ENCODE measurements around the gene BAHCC1.
"Not testable (repeated sequence)": the region's sequence is repeated elsewhere in the genome, so short reads cannot be mapped to it uniquely, and the experiment has no call there.

The BAHCC1 gene

DNA sequence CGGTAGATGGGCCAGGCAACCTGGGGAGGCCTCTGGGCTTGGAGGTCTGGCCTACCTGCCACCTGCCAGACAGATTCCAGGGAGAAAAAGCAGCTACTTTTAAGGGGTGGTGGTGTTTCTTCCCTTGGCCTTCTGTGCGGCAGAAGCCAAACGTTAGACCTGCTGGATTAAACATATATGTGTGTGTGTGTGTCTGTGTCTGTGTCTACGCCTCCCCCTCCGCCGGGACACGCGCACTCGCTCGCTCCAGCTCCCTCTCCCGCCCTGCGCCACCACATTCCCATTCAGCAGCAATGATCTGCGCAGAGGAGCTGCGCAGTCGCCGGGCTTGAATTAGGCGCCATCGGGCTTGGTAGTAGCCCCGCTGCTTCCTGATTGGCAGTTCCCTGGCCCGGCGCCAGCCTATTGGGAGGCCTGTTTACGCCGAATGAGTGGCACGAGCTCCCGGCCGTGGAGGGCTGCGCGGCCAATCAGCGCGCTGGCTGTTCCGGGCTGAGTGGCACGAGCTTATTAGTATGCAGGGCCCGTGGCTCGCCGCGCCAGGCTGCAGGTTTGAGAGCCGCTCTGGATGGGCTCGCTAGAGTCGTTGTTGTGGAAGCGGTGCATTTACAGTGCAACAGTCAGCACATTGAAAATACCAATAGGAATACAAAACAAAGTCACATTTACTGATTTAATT lies at the start of gene BAHCC1:
BAHCC1 (plus strand) TSS at position 537 of the 679 bp plus-strand sequence. CDS start 4,283 bp downstream, outside the sequence.
- peak; percentile 58 for DNase-seq

DNA sequence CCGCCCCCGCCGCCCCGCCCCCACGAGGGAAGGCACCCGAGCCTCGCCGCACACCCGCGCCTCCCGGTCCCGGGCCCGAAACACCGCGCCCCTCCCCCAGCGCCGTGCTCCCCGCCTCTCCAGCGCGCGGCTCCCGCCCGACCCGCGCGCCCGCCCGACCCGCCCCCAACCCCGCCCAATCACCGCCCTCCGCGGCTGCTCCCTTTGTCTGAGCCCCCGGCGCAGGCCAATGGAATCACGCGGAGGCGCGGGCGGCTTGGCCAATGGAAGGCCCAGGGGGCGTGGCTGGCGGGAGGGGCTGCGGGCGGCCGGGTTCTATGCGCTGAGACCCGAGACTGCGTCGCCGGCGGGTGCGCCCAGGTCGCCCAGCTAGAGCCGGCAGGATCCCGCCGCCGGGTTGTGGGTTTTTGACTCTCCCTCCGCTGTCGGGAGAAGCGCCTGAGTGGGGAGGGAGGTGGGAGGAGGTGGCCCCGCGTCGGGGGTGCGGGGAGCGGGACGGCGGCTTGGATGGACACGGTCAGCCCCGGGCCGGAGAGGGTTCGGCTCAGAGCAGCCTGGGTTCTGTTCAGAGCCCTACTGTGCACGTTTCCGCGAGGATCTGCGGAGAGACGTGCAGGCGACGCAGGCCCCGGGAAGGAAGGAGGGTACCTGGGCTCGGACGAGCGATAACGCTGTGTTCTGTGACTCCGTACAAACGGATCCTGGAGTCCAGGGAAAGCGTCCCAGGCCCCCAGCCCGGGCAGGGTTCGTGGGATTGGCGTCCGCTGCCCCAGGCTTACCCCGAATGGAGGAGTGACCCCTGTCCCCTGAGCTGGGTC lies 49.0 kb upstream of the BAHCC1 start:
- DNase-seq, result peak; percentile 86

DNA sequence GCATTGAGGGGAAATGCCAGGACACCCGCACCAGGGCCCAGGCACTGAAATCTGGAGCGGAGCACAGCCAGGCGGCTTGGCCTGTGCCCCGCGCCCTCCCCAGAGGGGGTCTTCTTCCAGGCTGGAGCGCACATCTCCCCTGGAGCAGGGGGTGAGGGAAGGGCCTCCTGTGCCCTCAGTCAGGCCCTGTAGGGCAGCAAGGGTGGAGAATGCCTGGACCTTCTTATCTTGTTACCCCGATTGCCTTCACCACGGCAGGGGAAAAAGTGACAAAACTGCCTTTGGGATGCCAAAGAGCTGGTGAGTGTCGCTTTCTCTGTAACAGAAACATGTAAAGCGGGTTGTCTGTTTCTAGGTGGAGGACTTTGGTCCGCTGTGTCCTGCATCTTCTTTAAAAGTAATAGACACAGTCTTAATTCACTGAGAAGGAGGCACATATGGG lies 48.3 kb upstream of the BAHCC1 start:
- no peak for DNase-seq

GRCh38 chr17:81347437-81347836 lies 47.8 kb upstream of the BAHCC1 start:
- no peak for DNase-seq

DNA sequence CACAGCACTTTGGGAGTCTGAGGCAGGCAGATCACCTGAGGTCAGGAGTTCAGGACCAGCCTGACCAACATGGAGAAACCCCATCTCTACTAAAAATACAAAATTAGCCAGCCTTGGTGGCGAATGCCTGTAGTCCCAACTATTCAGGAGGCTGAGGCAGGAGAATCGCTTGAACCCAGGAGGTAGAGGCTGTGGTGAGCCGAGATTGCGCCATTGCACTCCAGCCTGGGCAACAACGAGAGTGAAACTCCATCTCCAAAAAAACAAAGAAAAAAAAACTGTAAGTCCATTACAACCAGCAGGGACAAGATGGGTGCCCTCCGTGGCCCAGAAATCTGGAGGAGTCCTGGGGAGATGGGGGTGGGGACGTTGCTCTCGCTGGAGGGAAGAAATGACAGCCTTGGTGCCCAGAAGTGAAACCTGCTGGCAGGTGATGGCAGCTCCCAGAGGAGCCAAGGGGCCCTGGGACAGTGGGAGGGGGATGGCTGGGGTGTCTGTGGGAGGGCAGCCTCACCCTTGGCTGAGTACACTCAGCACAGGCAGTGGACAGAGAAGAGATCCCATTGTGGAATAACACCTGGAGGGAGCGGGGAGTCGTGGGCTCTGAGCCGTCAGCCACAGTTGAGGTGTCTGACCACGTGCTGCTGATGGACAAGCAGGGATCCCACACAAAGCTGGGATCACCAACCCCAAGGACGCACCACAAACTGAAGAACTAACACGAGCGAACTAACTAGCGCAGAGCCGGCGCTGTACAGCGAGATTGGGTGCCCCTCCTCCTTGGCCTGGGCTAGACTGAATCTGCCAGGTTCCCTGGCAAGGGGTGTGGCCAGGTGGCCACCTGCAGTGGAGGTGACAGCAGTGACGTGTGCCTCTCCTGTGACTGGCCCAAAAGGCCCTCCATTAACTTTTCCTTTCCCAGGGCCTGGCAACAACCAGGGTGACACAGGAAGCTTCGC lies 46.9 kb upstream of the BAHCC1 start:
- no peak for DNase-seq

GRCh38 chr17:81349397-81350319 lies 45.6 kb upstream of the BAHCC1 start:
- no peak for DNase-seq

- no peak for DNase-seq
Measured at GRCh38 chr17:81350320-81350890, 44.9 kb upstream of the BAHCC1 start.

DNA sequence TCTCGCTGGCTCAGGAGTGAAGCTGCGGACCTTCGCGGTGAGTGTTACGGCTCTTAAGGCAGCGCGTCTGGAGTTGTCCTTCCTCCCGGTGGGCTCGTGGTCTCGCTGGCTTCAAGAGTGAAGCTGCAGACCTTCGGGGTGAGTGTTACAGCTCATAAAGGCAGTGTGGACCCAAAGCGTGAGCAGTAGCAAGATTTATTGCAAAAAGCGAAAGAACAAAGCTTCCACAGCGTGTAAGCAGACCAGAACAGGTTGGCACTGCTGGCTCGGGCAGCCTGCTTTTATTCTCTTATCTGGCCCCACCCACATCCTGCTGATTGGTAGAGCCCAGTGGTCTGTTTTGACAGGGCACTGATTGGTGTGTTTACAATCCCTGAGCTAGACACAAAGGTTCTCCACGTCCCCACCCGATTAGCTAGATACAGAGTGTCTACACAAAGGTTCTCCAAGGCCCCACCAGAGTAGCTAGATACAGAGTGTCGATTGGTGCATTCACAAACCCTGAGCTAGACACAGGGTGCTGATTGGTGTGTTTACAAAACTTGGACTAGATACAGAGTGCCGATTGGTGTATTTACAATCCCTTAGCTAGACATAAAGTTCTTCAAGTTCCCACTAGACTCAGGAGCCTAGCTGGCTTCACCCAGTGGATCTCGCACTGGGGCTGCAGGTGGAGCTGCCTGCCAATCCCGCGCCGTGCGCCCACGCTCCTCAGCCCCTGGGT lies 43.8 kb upstream of the BAHCC1 start:
- not testable (repeated sequence) for DNase-seq

DNA sequence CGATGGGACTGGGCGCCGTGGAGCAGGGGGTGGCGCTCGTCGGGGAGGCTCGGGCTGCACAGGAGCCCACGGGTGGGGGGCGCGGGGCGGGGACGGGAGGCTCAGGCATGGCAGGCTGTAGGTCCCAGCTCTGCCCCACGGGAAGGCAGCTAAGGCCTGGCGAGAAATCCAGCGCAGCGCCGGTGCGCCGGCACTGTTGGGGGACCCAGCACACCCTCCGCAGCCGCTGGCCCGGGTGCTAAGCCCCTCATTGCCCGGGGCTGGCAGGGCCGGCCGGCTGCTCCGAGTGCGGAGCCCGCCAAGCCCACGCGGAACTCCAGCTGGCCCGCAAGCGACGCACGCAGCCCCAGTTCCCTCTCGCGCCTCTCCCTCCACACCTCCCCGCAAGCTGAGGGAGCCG lies 43.2 kb upstream of the BAHCC1 start:
- not testable (repeated sequence) for DNase-seq

GRCh38 chr17:81354252-81354953 lies 40.9 kb upstream of the BAHCC1 start:
- no peak for DNase-seq

- DNase-seq, result no peak
Measured at GRCh38 chr17:81354954-81355347, 40.3 kb upstream of the BAHCC1 start.

- no peak for DNase-seq
Measured at GRCh38 chr17:81359218-81359617, 36.0 kb upstream of the BAHCC1 start.

DNA sequence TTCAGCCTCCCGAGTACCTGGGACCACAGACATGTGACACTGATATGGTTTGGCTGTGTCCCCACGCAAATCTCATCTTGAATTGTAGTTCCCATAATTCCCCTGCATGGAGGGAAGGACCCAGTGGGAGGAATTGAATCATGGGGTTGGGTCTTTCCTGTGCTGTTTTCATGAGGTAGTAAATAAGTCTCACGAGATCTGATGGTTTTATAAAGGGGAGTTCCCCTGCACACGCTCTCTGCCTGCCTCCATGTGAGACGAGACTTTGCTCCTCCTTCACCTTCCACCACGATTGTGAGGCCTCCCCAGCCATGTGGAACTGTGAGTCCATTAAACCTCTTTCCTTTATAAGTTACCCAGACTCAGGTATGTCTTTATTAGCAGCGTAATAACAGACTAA lies 33.3 kb upstream of the BAHCC1 start:
- not testable (repeated sequence) for DNase-seq

DNA sequence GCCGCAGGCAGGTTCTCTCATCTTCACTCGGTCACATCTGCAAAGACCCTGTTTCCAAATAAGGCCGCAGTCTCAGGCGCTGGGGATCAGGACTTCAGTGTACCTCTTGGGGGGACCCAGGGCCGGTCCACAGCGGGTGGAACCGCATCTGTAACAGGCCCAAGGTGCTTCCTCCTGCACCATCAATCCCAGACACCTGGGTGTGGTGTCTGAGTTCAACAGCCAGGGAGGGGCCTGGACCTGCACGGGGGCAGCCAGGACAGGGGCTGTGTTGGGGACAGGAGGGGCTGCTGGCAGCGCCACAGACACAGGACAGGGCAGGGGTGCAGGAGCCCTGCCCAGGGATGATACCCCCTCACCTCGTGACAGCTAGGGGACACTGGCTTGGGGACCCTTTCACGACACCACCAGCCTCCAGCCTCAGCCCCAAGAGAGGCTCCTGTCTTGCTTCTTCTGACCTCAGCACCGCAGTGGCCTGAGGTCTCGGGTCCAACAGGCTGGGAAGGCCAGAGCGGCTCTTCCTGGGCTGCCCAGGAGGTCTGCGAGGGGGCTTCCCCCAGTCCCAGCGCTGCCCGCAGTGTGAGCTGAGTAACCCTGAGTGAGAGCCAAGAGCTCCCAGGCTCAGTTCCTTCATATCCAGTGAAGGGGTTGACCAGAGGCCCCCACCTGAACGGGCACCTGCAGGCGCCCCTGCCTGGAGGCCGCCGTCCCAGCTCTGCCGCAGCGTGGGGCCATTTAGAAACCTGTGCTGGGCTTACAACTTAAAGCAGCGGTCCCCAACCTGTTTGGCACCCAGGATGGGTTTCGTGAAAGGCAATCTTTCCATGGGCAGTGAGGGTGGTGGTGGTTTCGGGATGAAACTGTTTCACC lies 30.7 kb upstream of the BAHCC1 start:
- DNase-seq, result no peak

GRCh38 chr17:81365148-81365600 lies 30.1 kb upstream of the BAHCC1 start:
- no peak for DNase-seq

- no peak for DNase-seq
Measured at GRCh38 chr17:81365601-81366585, 29.4 kb upstream of the BAHCC1 start.

GRCh38 chr17:81366648-81367047 lies 28.6 kb upstream of the BAHCC1 start:
- no peak for DNase-seq

- no peak for DNase-seq
Measured at GRCh38 chr17:81367171-81367570, 28.1 kb upstream of the BAHCC1 start.

All from activated effector memory CD4-positive, alpha-beta T cell treated with Interleukin-2 at 50 U/mL for 16 hours (primary cell).